K562 (cell line): Measurements from ENCODE around the gene SLK. TPM values are rescaled to one million over a fixed set of nuclear protein-coding genes. Genes with fewer than 3 reads are reported as not detected.

Experiments
- FOXJ2 ChIP-seq: fragments of 200-800 bp; sonication (Bioruptor generic); IDR thresholded peaks from 2 replicates; pipeline ENCODE4 v1.6.1; 2016; ENCODE audit warnings: missing genetic modification characterization, missing compliant biosample characterization
- KLF10 ChIP-seq: fragments of 250-450 bp; sonication (Bioruptor Pico); IDR thresholded peaks from 2 replicates; pipeline ENCODE4 v1.6.1; 2021; ENCODE audit warnings: matching md5 sums
- KLF13 ChIP-seq: fragments of 450-650 bp; IDR thresholded peaks from 2 replicates; pipeline ENCODE4 v1.6.1; 2016; ENCODE audit warnings: missing genetic modification characterization, low read depth, mild to moderate bottlenecking, missing compliant biosample characterization, moderate library complexity, borderline replicate concordance
- MCM5 ChIP-seq: fragments of 450-650 bp; IDR thresholded peaks from 2 replicates; pipeline ENCODE4 v1.6.1; 2016; ENCODE audit warnings: low read depth
- NFIC ChIP-seq: fragments of 450-650 bp; IDR thresholded peaks from 2 replicates; pipeline ENCODE4 v1.6.1; 2017; ENCODE audit warnings: mild to moderate bottlenecking, inconsistent platforms
- SIRT6 ChIP-seq: IDR thresholded peaks from one replicate; pipeline ENCODE4 v1.6.1; 2012; ENCODE audit warnings: low read depth, mild to moderate bottlenecking, control low read depth, inconsistent platforms, low read length, moderate library complexity
- ZNF785 ChIP-seq: fragments of 250-450 bp; sonication (Bioruptor Pico); IDR thresholded peaks from 2 replicates; pipeline ENCODE4 v1.4.0; 2020; ENCODE audit warnings: mild to moderate bottlenecking
- polyA plus RNA-seq, 8 experiments: library from polyadenylated mRNA; depleted of rRNA in 4 of 8; stranded (reverse) in 5 of 8; unstranded in 3 of 8; fragments of >200 nt; fragmentation: Nextera tagmentation in 2 of 8; fragmentation: Illumina TruSeq in 1 of 8; extraction: Ambion mirVana in 2 of 8; extraction: Trizol in 1 of 8; gene quantifications; 2 replicates each; pipeline versions ENCODE4 v1.2.1 to v1.2.3, GENCODE V29; 2011 to 2014; ENCODE audit warnings: inconsistent platforms in 1 of 8, missing spikeins in 1 of 8
- total RNA-seq, 7 experiments: library from RNA; depleted of rRNA in 6 of 7; stranded (reverse); fragments of >200 nt in 6 of 7; fragmentation: Illumina TruSeq in 2 of 7; extraction: Trizol in 2 of 7; gene quantifications; 2 replicates each; pipeline versions ENCODE4 v1.2.1 to v1.2.3, GENCODE V29; 2011 to 2021; ENCODE audit warnings: low replicate concordance in 1 of 7
- TF ChIP-seq, protein P1 (sequence below): IDR thresholded peaks from 3 replicates; pipeline ENCODE4 v1.6.1; 2011; ENCODE audit warnings: borderline replicate concordance, mild to moderate bottlenecking, moderate library complexity; ENCODE audit not compliant: insufficient read length; ENCODE audit errors: extremely low read depth
- TF ChIP-seq, protein P2 (sequence below): fragments of 450-650 bp; conservative IDR thresholded peaks from 2 replicates; pipeline ENCODE4 v1.6.1; 2016; ENCODE audit warnings: missing genetic modification characterization, low read depth, mild to moderate bottlenecking, missing compliant biosample characterization, moderate library complexity
- TF ChIP-seq, protein P3 (sequence below): sonication (generic); formaldehyde crosslinking; IDR thresholded peaks from 2 replicates; pipeline ENCODE4 v1.8.0; 2022; ENCODE audit warnings: missing genetic modification reagents, mild to moderate bottlenecking, moderate library complexity, borderline replicate concordance

Gene SLK
- total and polyA plus RNA-seq, 9 of the 15 experiments (the other 6 are each of a cell fraction or from before 2014, with no cell fraction given) = 8.2 to 40.0 (median 23.4) TPM

DNA sequence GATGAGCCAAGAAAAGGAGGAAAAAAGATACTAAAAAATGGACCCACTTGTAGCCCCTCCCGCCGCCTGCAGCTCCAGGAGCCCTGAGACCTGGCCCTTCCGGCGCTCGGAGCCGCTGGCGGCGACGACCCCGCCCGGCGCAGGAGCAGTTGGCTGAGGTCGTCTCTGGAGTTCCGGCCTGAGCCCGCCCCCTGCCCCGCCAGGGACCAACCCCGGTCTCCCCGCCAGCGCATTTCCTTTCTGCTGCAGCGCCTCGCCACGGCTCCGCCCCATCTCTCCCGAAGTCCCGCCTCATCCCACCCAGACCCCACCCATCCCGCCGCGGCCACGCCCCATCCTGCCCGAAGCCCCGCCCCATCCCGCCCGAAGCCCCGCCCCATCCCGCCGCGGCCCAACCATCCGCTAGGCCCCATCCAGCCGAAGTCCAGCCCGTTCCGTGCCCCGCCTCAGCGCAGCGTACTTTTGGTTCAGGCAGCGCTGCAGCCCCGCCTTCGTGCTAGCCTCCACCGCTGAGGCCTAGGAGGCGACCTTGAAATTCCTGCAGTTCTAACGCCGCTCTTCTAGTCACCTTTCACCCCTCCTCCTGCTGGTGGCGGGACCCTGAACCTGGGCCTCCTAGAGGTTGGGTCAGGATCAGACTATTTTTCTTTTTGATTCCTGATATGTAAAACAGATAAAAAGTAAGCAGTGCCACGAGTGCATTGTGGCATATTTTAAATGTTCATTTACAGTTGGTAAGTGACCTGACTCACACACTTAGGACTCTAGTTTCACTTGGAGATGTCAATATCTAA, 48.7 kb upstream of the SLK start, which contains the start of gene STN1 (continued):
- TF ChIP-seq, protein P1, sequence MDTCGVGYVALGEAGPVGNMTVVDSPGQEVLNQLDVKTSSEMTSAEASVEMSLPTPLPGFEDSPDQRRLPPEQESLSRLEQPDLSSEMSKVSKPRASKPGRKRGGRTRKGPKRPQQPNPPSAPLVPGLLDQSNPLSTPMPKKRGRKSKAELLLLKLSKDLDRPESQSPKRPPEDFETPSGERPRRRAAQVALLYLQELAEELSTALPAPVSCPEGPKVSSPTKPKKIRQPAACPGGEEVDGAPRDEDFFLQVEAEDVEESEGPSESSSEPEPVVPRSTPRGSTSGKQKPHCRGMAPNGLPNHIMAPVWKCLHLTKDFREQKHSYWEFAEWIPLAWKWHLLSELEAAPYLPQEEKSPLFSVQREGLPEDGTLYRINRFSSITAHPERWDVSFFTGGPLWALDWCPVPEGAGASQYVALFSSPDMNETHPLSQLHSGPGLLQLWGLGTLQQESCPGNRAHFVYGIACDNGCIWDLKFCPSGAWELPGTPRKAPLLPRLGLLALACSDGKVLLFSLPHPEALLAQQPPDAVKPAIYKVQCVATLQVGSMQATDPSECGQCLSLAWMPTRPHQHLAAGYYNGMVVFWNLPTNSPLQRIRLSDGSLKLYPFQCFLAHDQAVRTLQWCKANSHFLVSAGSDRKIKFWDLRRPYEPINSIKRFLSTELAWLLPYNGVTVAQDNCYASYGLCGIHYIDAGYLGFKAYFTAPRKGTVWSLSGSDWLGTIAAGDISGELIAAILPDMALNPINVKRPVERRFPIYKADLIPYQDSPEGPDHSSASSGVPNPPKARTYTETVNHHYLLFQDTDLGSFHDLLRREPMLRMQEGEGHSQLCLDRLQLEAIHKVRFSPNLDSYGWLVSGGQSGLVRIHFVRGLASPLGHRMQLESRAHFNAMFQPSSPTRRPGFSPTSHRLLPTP = no peak
- TF ChIP-seq FOXJ2 (tag) = no peak
- no peak for TF ChIP-seq KLF10 (CRISPR knock-in tag)
- TF ChIP-seq SIRT6 = no peak
- TF ChIP-seq KLF13 (tag) = no peak
- TF ChIP-seq, protein P2, sequence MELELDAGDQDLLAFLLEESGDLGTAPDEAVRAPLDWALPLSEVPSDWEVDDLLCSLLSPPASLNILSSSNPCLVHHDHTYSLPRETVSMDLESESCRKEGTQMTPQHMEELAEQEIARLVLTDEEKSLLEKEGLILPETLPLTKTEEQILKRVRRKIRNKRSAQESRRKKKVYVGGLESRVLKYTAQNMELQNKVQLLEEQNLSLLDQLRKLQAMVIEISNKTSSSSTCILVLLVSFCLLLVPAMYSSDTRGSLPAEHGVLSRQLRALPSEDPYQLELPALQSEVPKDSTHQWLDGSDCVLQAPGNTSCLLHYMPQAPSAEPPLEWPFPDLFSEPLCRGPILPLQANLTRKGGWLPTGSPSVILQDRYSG = no peak
- TF ChIP-seq MCM5 = no peak
- 0 out of 2 replicates have a peak, but pooled peaks have one; percentile 3 for TF ChIP-seq NFIC
- TF ChIP-seq, protein P3, sequence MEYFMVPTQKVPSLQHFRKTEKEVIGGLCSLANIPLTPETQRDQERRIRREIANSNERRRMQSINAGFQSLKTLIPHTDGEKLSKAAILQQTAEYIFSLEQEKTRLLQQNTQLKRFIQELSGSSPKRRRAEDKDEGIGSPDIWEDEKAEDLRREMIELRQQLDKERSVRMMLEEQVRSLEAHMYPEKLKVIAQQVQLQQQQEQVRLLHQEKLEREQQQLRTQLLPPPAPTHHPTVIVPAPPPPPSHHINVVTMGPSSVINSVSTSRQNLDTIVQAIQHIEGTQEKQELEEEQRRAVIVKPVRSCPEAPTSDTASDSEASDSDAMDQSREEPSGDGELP (CRISPR knock-in tag) = peak; percentile 40; the same call in 1 of the 2 replicates
- no peak for TF ChIP-seq ZNF785 (CRISPR knock-in tag)
